Activated CD4-positive, alpha-beta memory T cell treated with anti-CD3 and anti-CD28 coated beads, Interleukin-2, amount 10 ng/mL, durations not matched to agents 7 days and 5 days (primary cell): ENCODE measurements around the gene BECN2. TPM values are rescaled to one million over a fixed set of nuclear protein-coding genes. Genes with fewer than 3 reads are reported as not detected.
"Not testable (repeated sequence)": the region's sequence is repeated elsewhere in the genome, so short reads cannot be mapped to it uniquely, and the experiment has no call there.

Experiments
- CTCF ChIA-PET: fragments of 350-600 bp; sonication (Branson Sonifier 250); formaldehyde crosslinking; loops from one replicate; lab custom pipeline; 2021; ENCODE audit warnings: antibody characterized with exemption, inconsistent platforms; lab: Charles Lee
- POLR2A ChIA-PET: fragments of 350-600 bp; sonication (Branson Sonifier 250); formaldehyde crosslinking; loops from one replicate; lab custom pipeline; 2021; ENCODE audit warnings: antibody characterized with exemption; lab: Charles Lee
- DNase-seq: peaks from one replicate; pipeline ENCODE4 v3.0.0-alpha.2; 2020
- H3K27ac Mint-ChIP-seq: one replicate; pipeline ENCODE4 v1.8.0; 2021; ENCODE audit warnings: mild to moderate bottlenecking, mixed read lengths
- H3K27me3 Mint-ChIP-seq: one replicate; pipeline ENCODE4 v1.8.0; 2021; ENCODE audit warnings: mixed read lengths
- H3K36me3 Mint-ChIP-seq: one replicate; pipeline ENCODE4 v1.8.0; 2021; ENCODE audit warnings: low read depth, mixed read lengths
- H3K4me1 Mint-ChIP-seq: one replicate; pipeline ENCODE4 v1.8.0; 2021; ENCODE audit warnings: mixed read lengths
- H3K4me3 Mint-ChIP-seq: one replicate; pipeline ENCODE4 v1.8.0; 2021; ENCODE audit warnings: mild to moderate bottlenecking, mixed read lengths
- H3K9me3 Mint-ChIP-seq: one replicate; pipeline ENCODE4 v1.8.0; 2021; ENCODE audit warnings: mixed read lengths
- total RNA-seq, 2 experiments: library from RNA; stranded (reverse); gene quantifications; one replicate each; pipeline ENCODE4 v1.2.3, GENCODE V29; 2021

Gene BECN2
- total RNA-seq, 2 experiments from 2014 or later = not detected

DNA sequence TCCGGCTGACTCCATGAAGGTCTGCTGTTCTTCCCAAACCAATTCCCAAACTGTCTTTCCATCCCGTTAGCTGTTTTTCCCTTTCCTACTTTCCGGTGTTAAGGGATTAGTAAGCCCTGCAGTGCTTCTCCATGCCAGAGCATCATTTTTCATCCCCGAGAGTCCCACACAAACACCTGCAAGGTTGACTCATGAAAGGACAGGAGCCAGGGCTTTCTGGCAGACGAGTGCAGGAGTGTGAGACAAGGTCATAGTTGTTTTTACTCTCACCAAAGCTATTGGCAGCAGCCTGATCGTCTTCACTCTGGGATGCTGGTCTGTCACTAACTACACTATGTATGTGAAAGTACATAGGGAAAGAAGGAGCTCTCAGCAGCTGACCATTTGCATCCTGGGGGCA is 10.2 kb upstream of the BECN2 start:
- H3K27ac Mint-ChIP-seq = no peak overlapping the region
- no peaks in the 10 kb centered on the region for H3K36me3 Mint-ChIP-seq
- H3K4me3 Mint-ChIP-seq = no peak overlapping the region
- no peak for DNase-seq
- H3K4me1 Mint-ChIP-seq = no peaks in the 10 kb centered on the region
- no peaks in the 10 kb centered on the region for H3K9me3 Mint-ChIP-seq
- ChIA-PET POLR2A (no interaction called here), CTCF (no interaction called here)
- H3K27me3 Mint-ChIP-seq = peaks cover 2% of the 10 kb centered on the region

GRCh38 chr1:241950390-241950789 is 7.2 kb upstream of the BECN2 start:
- DNase-seq = no peak
- no peak overlapping the region for H3K4me3 Mint-ChIP-seq
- peaks cover 2% of the 10 kb centered on the region for H3K27me3 Mint-ChIP-seq
- no peaks in the 10 kb centered on the region for H3K36me3 Mint-ChIP-seq
- H3K4me1 Mint-ChIP-seq = no peaks in the 10 kb centered on the region
- no peak overlapping the region for H3K27ac Mint-ChIP-seq
- CTCF ChIA-PET = no interaction called here
- POLR2A ChIA-PET = no interaction called here
- no peaks in the 10 kb centered on the region for H3K9me3 Mint-ChIP-seq

DNA sequence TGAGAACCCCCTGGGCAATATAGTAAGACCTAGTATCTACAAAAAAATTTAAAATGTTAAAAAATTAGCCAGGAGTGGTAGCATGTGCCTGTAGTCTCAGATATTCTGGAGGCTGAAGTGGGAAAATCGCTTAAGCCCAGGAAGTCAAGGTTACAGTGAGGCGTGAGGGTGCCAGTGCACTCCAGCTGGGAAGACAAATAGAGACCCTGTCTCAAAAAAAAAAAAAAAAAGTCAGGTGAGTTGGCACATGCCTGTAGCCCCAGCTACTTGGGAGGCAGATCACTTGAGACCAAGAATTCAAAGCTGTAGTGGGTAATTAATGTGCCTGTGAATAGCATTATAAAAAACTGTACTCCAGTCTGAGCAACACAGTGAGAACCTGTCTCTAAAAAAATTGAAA is 4.6 kb downstream of the BECN2 start:
- Mint-ChIP-seq H3K27ac (no peak overlapping the region), H3K36me3 (no peaks in the 10 kb centered on the region), H3K27me3 (no peaks in the 10 kb centered on the region), H3K4me3 (no peak overlapping the region), H3K4me1 (no peaks in the 10 kb centered on the region), H3K9me3 (no peaks in the 10 kb centered on the region)
- ChIA-PET CTCF (no interaction called here), POLR2A (no interaction called here)
- DNase-seq = no peak

DNA sequence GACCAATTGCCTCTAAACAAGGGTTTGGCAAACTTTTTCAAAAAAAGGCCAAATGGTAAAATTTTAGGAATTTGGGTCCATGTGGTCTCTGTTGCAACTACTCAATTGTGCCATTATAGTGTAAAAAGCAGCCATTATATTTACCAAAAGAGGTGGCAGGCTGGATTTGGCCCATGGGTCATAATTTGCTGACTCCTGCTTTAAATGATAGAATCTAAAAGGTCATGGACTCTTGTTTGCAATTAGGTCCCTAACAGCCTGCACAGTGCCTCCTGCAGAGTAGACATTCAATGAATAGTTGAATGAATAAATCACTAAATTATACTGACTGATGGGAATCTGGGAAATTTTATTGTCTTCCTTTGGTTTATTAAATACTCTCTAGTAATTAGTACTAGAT is 6.2 kb downstream of the BECN2 start:
- Mint-ChIP-seq H3K36me3 (no peaks in the 10 kb centered on the region), H3K27me3 (no peaks in the 10 kb centered on the region), H3K4me1 (no peaks in the 10 kb centered on the region), H3K9me3 (no peaks in the 10 kb centered on the region), H3K27ac (no peak overlapping the region), H3K4me3 (no peak overlapping the region)
- ChIA-PET CTCF (no interaction called here), POLR2A (no interaction called here)
- DNase-seq = no peak

GRCh38 chr1:241964550-241965282 is 7.1 kb downstream of the BECN2 start:
- no peaks in the 10 kb centered on the region for H3K9me3 Mint-ChIP-seq
- ChIA-PET POLR2A (no interaction called here), CTCF (no interaction called here)
- no peaks in the 10 kb centered on the region for H3K4me1 Mint-ChIP-seq
- DNase-seq = no peak
- no peak overlapping the region for H3K27ac Mint-ChIP-seq
- no peaks in the 10 kb centered on the region for H3K36me3 Mint-ChIP-seq
- H3K27me3 Mint-ChIP-seq = no peaks in the 10 kb centered on the region
- H3K4me3 Mint-ChIP-seq = no peak overlapping the region

GRCh38 chr1:241968611-241969010 is 11.0 kb downstream of the BECN2 start:
- Mint-ChIP-seq H3K27ac (no peak overlapping the region), H3K9me3 (no peaks in the 10 kb centered on the region), H3K36me3 (no peaks in the 10 kb centered on the region), H3K4me3 (no peak overlapping the region), H3K27me3 (no peaks in the 10 kb centered on the region), H3K4me1 (no peaks in the 10 kb centered on the region)
- CTCF ChIA-PET = no interaction called here
- POLR2A ChIA-PET = no interaction called here
- no peak for DNase-seq

GRCh38 chr1:241972703-241973369 is 15.3 kb downstream of the BECN2 start:
- Mint-ChIP-seq H3K4me3 (no peak overlapping the region), H3K27me3 (peaks cover 1% of the 10 kb centered on the region), H3K36me3 (no peaks in the 10 kb centered on the region), H3K9me3 (no peaks in the 10 kb centered on the region), H3K4me1 (no peaks in the 10 kb centered on the region), H3K27ac (no peak overlapping the region)
- no peak for DNase-seq
- ChIA-PET CTCF (interaction anchor here (1.9 kb wide), 1 partner anchor 13 kb away, joined by 7 read pairs; no protein-coding TSS in a partner anchor), POLR2A (no interaction called here)

DNA sequence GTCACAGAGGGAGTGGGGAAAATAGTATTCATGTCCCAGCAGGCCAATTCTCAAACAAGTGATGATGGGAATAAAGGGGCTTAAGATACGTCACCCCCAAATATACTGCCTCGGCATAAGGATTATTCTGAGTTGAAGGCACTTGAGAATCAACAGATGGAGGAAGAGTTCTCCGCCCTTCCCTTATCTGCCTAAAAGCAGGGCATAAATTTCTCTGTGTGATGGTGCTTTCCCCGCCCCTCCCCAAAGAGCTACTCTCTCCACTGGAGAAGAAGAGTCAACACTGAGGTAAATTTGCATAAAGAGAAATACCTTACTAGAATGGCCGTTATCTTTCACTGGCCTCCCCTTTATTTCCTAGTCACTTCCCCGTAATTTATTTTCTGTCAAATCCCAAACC is 18.7 kb downstream of the BECN2 start:
- Mint-ChIP-seq H3K9me3 (no peaks in the 10 kb centered on the region), H3K4me1 (no peaks in the 10 kb centered on the region), H3K36me3 (no peaks in the 10 kb centered on the region), H3K27ac (no peak overlapping the region), H3K27me3 (peaks cover 1% of the 10 kb centered on the region), H3K4me3 (no peak overlapping the region)
- ChIA-PET CTCF (no interaction called here), POLR2A (no interaction called here)
- no peak for DNase-seq

GRCh38 chr1:241979071-241979470 is 21.5 kb downstream of the BECN2 start:
- no peaks in the 10 kb centered on the region for H3K4me1 Mint-ChIP-seq
- POLR2A ChIA-PET = no interaction called here
- H3K27me3 Mint-ChIP-seq = peaks cover 1% of the 10 kb centered on the region
- H3K9me3 Mint-ChIP-seq = no peaks in the 10 kb centered on the region
- CTCF ChIA-PET = no interaction called here
- H3K4me3 Mint-ChIP-seq = no peak overlapping the region
- no peak overlapping the region for H3K27ac Mint-ChIP-seq
- DNase-seq = no peak
- H3K36me3 Mint-ChIP-seq = no peaks in the 10 kb centered on the region

DNA sequence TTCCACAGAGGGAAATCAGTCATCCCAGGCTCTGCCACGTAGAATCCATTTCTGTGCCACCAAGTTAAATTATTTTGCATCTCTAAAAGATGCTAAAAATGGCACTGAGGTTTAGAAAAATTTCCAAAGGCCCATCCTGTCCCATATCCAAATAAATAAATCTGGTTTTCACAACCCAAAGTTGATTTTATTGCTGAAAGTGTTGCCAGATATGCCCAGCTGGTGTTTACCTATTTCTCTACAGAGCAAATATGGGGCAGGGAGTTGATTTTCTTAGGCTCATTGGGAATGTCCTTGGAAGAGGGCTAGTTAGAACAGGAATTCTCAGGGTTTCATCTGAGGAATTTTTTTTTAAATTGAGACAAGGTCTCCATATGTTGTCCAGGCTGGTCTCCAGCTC is 22.4 kb downstream of the BECN2 start:
- H3K4me1 Mint-ChIP-seq = no peaks in the 10 kb centered on the region
- peaks cover 1% of the 10 kb centered on the region for H3K27me3 Mint-ChIP-seq
- no peaks in the 10 kb centered on the region for H3K9me3 Mint-ChIP-seq
- no peak overlapping the region for H3K4me3 Mint-ChIP-seq
- CTCF ChIA-PET = no interaction called here
- no peak for DNase-seq
- POLR2A ChIA-PET = interaction anchor here (0.8 kb wide), 1 partner anchor 11 kb away, joined by 3 read pairs; no protein-coding TSS in a partner anchor
- H3K27ac Mint-ChIP-seq = no peak overlapping the region
- H3K36me3 Mint-ChIP-seq = no peaks in the 10 kb centered on the region

GRCh38 chr1:241985787-241986186 is 28.2 kb downstream of the BECN2 start:
- Mint-ChIP-seq H3K4me3 (no peak overlapping the region), H3K36me3 (no peaks in the 10 kb centered on the region), H3K27ac (no peak overlapping the region), H3K27me3 (no peaks in the 10 kb centered on the region), H3K9me3 (no peaks in the 10 kb centered on the region), H3K4me1 (no peaks in the 10 kb centered on the region)
- POLR2A ChIA-PET = no interaction called here
- CTCF ChIA-PET = interaction anchor here (0.9 to 2.6 kb wide), 9 partner anchors 9 to 461 kb away, joined by 3 to 11 read pairs (median 3); partner anchors contain the start of gene MAP1LC3C
- DNase-seq = peak; percentile 19

DNA sequence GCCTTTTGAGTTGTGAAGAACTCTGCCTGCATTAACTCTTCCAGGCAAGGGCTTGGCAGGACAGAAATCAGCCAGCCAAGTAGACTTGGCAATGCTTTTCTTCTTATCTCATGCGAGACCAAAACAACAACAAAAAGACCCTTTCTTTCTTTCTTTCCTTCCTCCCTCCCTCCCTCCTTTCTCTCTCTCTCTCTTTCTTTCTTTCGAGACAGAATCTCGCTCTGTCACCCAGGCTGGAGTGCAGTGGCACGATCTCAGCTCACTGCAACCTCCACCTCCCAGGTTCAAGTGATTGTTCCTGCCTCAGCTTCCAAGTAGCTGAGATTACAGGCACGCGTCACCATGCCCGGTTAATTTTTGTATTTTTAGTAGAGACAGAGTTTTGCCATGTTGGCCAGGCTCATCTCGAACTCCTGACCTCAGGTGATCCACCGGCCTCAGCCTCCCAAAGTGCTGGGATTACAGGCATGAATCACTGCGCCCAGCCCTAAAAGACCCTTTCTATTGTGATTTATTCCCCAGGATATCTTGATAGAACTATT is 30.9 kb downstream of the BECN2 start:
- H3K36me3 Mint-ChIP-seq, DNase-seq, POLR2A ChIA-PET, H3K4me1 Mint-ChIP-seq, H3K9me3 Mint-ChIP-seq, H3K27ac Mint-ChIP-seq, CTCF ChIA-PET, H3K4me3 Mint-ChIP-seq, H3K27me3 Mint-ChIP-seq: not testable (repeated sequence)

- no peak overlapping the region for H3K4me3 Mint-ChIP-seq
- POLR2A ChIA-PET = no interaction called here
Measured at GRCh38 chr1:241990040-241990439, 32.5 kb downstream of the BECN2 start.

More at GRCh38 chr1:241990040-241990439, 32.5 kb downstream of the BECN2 start:
- Mint-ChIP-seq H3K36me3 (no peaks in the 10 kb centered on the region), H3K9me3 (no peaks in the 10 kb centered on the region), H3K4me1 (no peaks in the 10 kb centered on the region), H3K27ac (no peak overlapping the region), H3K27me3 (peaks cover 2% of the 10 kb centered on the region)
- DNase-seq = no peak
- CTCF ChIA-PET = no interaction called here
